ENCODE measurements around the gene FAM107B.

DNA sequence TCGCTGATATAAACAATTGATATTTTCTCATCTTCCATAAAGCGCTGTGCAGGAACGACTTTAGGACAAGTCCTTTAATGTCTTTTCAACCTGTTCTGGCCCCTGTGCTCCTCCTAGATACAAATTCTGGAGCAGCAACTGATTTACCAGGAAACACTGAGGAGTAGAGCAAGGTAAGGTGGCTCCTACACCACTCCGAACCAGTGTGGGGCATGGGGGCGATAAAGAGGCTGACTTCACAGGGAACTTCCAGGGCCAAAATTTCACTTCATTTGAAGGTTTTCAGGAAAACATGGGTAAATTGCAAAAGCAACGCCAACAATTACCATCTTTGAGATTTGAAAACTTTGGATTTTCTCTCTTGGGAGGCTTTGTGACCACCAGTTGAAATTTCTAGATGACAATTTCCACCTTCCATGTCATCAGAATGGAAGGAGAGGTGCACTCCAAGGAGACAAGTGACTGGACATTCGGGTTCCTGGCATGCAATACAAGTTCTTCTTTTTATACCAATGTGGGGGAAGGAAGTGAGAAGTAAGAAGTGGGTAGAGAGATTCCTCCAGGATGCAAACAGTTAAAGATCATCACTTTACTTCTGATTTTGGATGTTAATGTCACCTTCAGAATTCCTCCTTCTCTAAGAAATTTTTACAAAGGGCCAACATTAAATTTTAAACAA, 118.5 kb downstream of the FAM107B start:
- TF ChIP-seq POLR2A (IDR thresholded peaks at IDR 0.05; ENCODE audit: low read depth, low read length) (no peak), POLR2AphosphoS5 (IDR thresholded peaks at IDR 0.05; ENCODE audit: low read depth, low read length) (no peak), SPI1 (IDR thresholded peaks at IDR 0.05; ENCODE audit: low read depth, low read length) (peak; percentile 35; the same call in 1 of the 2 replicates), PAX5 (IDR thresholded peaks at IDR 0.05; ENCODE audit: insufficient read depth, low read length, severe bottlenecking) (no peak), POU2F2 (IDR thresholded peaks at IDR 0.05; ENCODE audit: low read depth, low read length) (no peak)
